ENCODE data around the gene SFRP2. TPM values are rescaled to one million over a fixed set of nuclear protein-coding genes. Genes with fewer than 3 reads are reported as not detected.

The SFRP2 gene
- total RNA-seq, result not detected in 2 replicates

GRCh38 chr4:153788413-153789276 is at the start of gene SFRP2:
SFRP2 (minus strand) TSS chr4:153789083; CDS start chr4:153788835, 248 bp downstream.

GRCh38 chr4:153759407-153760316 is 29.2 kb downstream of the SFRP2 start, which contains the start of gene RNF175:
RNF175 (minus strand) TSS chr4:153760024; CDS start chr4:153759862, 162 bp downstream.

Other genes starting within 250 kb of the SFRP2 start
- gene TLR2, start 104.8 kb downstream of the SFRP2 start, total RNA-seq, result 0.44 and 0.62 TPM in 2 replicates
- 0.11 and 0.25 TPM in 2 replicates for gene RNF175, start 29.1 kb downstream of the SFRP2 start, total RNA-seq